Measurements from ENCODE around the gene TSPEAR. TPM values are rescaled to one million over a fixed set of nuclear protein-coding genes. Genes with fewer than 3 reads are reported as not detected.

The TSPEAR gene
- total and polyA plus RNA-seq, 2 of the 13 experiments (the other 11 are each of a cell fraction or from before 2014, with no cell fraction given), result 0.07 to 0.32 TPM

DNA sequence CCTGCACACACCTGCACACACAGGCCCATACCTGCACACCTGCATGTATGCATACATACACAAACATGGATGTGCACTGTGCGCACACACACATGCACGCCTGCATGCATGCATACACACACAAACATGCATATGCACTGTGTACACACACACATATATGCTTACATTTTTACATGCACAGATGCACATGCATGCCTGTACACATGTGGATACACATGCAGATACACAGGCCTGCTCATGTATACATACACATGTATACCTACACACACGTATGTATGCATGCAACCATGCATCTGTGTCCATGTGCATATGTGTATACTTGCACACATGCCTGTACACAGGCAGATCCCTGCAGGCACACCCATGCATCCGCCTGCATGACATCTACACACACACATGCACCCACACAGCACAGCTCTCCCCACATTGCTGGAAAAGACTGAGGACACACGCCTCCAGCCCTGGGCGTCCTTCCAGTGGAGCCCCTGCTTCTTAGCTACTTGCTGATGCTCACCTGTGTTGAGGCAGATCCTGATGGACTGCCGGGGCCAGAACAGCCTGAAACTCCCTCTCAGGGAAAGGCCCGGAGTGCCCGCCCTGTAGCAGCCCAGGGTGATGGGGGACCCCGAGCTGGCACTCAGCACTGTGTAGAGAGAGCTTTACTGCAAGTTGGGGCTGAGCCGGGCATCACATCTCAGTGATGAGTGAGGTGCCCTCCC lies 200.0 kb downstream of the TSPEAR start:
- no peak overlapping the region for H3K4me3 ChIP-seq (replicated peaks in 1 of 3; ENCODE audit: insufficient read depth in 1 of 3, low read depth in 2 of 3, low read length in 3 of 3)
- no peak overlapping the region for H3K9ac ChIP-seq (ENCODE audit: insufficient read depth, low read depth, low read length)
- ATAC-seq (no peak), FAIRE-seq (no peak), DNase-seq (ENCODE audit: low spot score) (no peak)
- intact Hi-C loops (cut with micrococcal nuclease; ENCODE audit: unreplicated experiment) (loop anchor here (5.0 kb wide), 1 partner anchor 231 kb away; no protein-coding TSS in a partner anchor), in situ Hi-C loops (cut with HindIII; ENCODE audit: extremely low pct_ligation_motif_present, low pct_unique_long_range_greater_than_20kb) (no loop called here)
- peaks cover 21% of the 10 kb centered on the region for H3K79me2 ChIP-seq (ENCODE audit: insufficient read depth, low read length)
- H3K27me3 ChIP-seq (ENCODE audit: control insufficient read depth in 1 of 2, insufficient read depth in 2 of 2, low read length in 2 of 2), result no peaks in the 10 kb centered on the region; a peak in 1 of 5 replicates
- peak overlapping the region; percentile 57 for H3K4me2 ChIP-seq (ENCODE audit: low read depth, low read length)
- H3K9me3 ChIP-seq (ENCODE audit: low read length), result no peaks in the 10 kb centered on the region
- ChIA-PET CTCF (ENCODE audit: low intra/inter-chr PET ratio, low total read pairs) (interaction anchor here (2.0 kb wide), 1 partner anchor 282 kb away, joined by 14 read pairs; no protein-coding TSS in a partner anchor), POLR2A (interaction anchor here (1.0 to 1.6 kb wide), 2 partner anchors 27 to 282 kb away, joined by 3 to 4 read pairs; no protein-coding TSS in a partner anchor)
- H4K20me1 ChIP-seq (ENCODE audit: insufficient read depth, low read length), result no peaks in the 10 kb centered on the region
- no peak overlapping the region for H2AFZ ChIP-seq (ENCODE audit: low read length)
- no peak overlapping the region for H3K27ac ChIP-seq (ENCODE audit: extremely low read length, insufficient read depth, low read length)
- BruUV-seq (replicated peaks), result no TSS peak
- H3K36me3 ChIP-seq (replicated peaks in 1 of 2; ENCODE audit: control insufficient read depth in 1 of 2, insufficient read depth in 2 of 2, low read length in 2 of 2), result peaks cover 14 to 19% of the 10 kb centered on the region in 2 experiments
- H3K4me1 ChIP-seq (ENCODE audit: insufficient read depth, low read length), result peaks cover 64% of the 10 kb centered on the region
- 99% methylated on average over 8 of the region's 11 CpGs for WGBS (ENCODE audit: low lambda C conversion rate)
- TF ChIP-seq ZNF251 (CRISPR knock-in tag; IDR thresholded peaks at IDR 0.05), result no peak
- TF ChIP-seq HOXA7 (CRISPR knock-in tag; IDR thresholded peaks at IDR 0.05), result 0 out of 2 replicates have a peak, but pooled peaks have one; percentile 35
- peak; percentile 62 for TF ChIP-seq MNT (IDR thresholded peaks at IDR 0.05)
- TF ChIP-seq RBM39 (IDR thresholded peaks at IDR 0.05; ENCODE audit: low read depth, low read length, poor library complexity, severe bottlenecking), result no peak
- no peak for TF ChIP-seq CREB3 (CRISPR knock-in tag; IDR thresholded peaks at IDR 0.05)
- no peak for TF ChIP-seq ZC3H4 (CRISPR knock-in tag; IDR thresholded peaks at IDR 0.05; ENCODE audit: borderline replicate concordance)
- TF ChIP-seq GRHL1 (CRISPR knock-in tag; conservative IDR thresholded peaks at IDR 0.05), result no peak
- TF ChIP-seq TCF7L2 (IDR thresholded peaks at IDR 0.05; ENCODE audit: low read depth, low read length), result no peak
- TF ChIP-seq NFE2L1 (CRISPR knock-in tag; IDR thresholded peaks at IDR 0.05; ENCODE audit: borderline replicate concordance), result no peak
- TF ChIP-seq, protein P1, sequence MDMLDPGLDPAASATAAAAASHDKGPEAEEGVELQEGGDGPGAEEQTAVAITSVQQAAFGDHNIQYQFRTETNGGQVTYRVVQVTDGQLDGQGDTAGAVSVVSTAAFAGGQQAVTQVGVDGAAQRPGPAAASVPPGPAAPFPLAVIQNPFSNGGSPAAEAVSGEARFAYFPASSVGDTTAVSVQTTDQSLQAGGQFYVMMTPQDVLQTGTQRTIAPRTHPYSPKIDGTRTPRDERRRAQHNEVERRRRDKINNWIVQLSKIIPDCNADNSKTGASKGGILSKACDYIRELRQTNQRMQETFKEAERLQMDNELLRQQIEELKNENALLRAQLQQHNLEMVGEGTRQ (IDR thresholded peaks at IDR 0.05; ENCODE audit: low read depth, low read length), result no peak
- TF ChIP-seq, protein P1 (CRISPR knock-in tag; IDR thresholded peaks at IDR 0.05; ENCODE audit: borderline replicate concordance), result no peak
- TF ChIP-seq ZNF234 (CRISPR knock-in tag; conservative IDR thresholded peaks at IDR 0.05), result no peak
- no peak for TF ChIP-seq ZNF543 (CRISPR knock-in tag; IDR thresholded peaks at IDR 0.05)
- TF ChIP-seq, protein P2, sequence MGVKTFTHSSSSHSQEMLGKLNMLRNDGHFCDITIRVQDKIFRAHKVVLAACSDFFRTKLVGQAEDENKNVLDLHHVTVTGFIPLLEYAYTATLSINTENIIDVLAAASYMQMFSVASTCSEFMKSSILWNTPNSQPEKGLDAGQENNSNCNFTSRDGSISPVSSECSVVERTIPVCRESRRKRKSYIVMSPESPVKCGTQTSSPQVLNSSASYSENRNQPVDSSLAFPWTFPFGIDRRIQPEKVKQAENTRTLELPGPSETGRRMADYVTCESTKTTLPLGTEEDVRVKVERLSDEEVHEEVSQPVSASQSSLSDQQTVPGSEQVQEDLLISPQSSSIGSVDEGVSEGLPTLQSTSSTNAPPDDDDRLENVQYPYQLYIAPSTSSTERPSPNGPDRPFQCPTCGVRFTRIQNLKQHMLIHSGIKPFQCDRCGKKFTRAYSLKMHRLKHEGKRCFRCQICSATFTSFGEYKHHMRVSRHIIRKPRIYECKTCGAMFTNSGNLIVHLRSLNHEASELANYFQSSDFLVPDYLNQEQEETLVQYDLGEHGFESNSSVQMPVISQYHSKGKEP (CRISPR knock-in tag; IDR thresholded peaks at IDR 0.05), result no peak
